Thyroid gland (tissue), 4 donors: ENCODE data around the gene ZDHHC9. TPM values are rescaled to one million over a fixed set of nuclear protein-coding genes. Genes with fewer than 3 reads are reported as not detected.

Experiments used
- DNase-seq, 2 donors: peaks; one replicate each; pipeline ENCODE4 v3.0.0-alpha.2; 2019
- H3K27ac ChIP-seq, 3 donors: fragments of 200-600 bp; sonication (generic); 1 replicate in 2 of 3; 2 replicates in 1 of 3; pipeline ENCODE4 v1.5.1; 2016 to 2019; ENCODE audit warnings: mild to moderate bottlenecking in 1 of 3, moderate library complexity in 1 of 3
- H3K27me3 ChIP-seq: fragments of 200-600 bp; sonication (generic); one replicate; pipeline ENCODE4 v1.5.1; 2019
- H3K36me3 ChIP-seq, 2 donors: fragments of 200-600 bp; sonication (generic); one replicate each; pipeline ENCODE4 v1.5.1; 2016 to 2019
- H3K4me1 ChIP-seq, 2 donors: fragments of 200-600 bp; sonication (generic); one replicate each; pipeline ENCODE4 v1.5.1; 2017 to 2019
- H3K4me3 ChIP-seq, 3 donors: fragments of 200-600 bp; sonication (generic); replicated peaks in 1 of 3; 1 replicate in 2 of 3; 2 replicates in 1 of 3; pipeline ENCODE4 v1.5.1; 2016; ENCODE audit warnings: mild to moderate bottlenecking in 1 of 3
- H3K9me3 ChIP-seq: fragments of 200-600 bp; sonication (generic); one replicate; pipeline ENCODE4 v1.5.1; 2017
- POLR2A ChIP-seq, 2 donors: fragments of 450-650 bp; IDR thresholded peaks; one replicate each; pipeline ENCODE4 v1.6.1; 2017; ENCODE audit warnings: antibody characterized with exemption in 2 of 2, mild to moderate bottlenecking in 2 of 2, moderate library complexity in 1 of 2
- WGBS, 2 donors: methylation state at CpG; one replicate each; pipeline ENCODE4 v1.1.5; 2017; 5-methylcytosine and 5-hydroxymethylcytosine counted together
- intact Hi-C: fragments of 100-400 bp; cut with DNase I; formaldehyde crosslinking; loops from one replicate; pipeline ENCODE4 v1.15.1; 2023
- total RNA-seq, 4 donors: library from RNA; depleted of rRNA; stranded (reverse); fragments of >200 nt; gene quantifications; one replicate each; pipeline ENCODE4 v1.2.3, GENCODE V29; 2016
- TF ChIP-seq, protein P1 (sequence below), 6 experiments: fragments of 200-600 bp in 3 of 6; fragments of 450-650 bp in 3 of 6; sonication (generic) in 3 of 6; IDR thresholded peaks; one replicate each; pipeline ENCODE4 v1.5.1; 2016 to 2019; ENCODE audit warnings: antibody characterized with exemption in 6 of 6, mild to moderate bottlenecking in 2 of 6, inconsistent platforms in 1 of 6, moderate library complexity in 1 of 6

ZDHHC9 gene
- total RNA-seq, 4 donors from 2014 or later, result 19.7 to 35.6 (median 25.3) TPM

DNA sequence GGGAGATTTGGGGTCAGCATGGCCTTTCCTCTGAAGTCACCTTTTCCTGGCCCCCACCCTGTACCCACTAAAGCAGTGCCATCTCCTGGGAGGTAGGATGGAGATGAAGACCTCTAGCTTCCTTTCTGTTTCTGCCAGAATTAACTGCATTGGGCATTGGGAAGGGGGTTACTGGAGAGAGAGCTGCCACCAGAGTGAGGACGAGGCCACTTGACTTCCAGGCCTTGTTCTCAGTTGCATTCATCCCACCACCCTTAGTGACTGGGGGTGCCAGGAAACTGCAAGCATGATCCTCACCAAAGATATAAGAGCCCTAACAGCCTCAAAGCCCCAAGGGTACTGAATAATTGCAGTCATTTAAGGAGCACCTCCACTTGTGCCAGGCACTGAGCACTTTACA is 48.1 kb downstream of the ZDHHC9 start:
- H3K27me3 ChIP-seq, result no peaks in the 10 kb centered on the region
- no peak overlapping the region for H3K27ac ChIP-seq
- no peak overlapping the region for H3K4me3 ChIP-seq
- no peaks in the 10 kb centered on the region for H3K4me1 ChIP-seq
- no CpG with 5 or more reads among the region's 1 CpG for WGBS, 2 donors
- no peaks in the 10 kb centered on the region for H3K36me3 ChIP-seq
- no peak for DNase-seq
- TF ChIP-seq, protein P1, sequence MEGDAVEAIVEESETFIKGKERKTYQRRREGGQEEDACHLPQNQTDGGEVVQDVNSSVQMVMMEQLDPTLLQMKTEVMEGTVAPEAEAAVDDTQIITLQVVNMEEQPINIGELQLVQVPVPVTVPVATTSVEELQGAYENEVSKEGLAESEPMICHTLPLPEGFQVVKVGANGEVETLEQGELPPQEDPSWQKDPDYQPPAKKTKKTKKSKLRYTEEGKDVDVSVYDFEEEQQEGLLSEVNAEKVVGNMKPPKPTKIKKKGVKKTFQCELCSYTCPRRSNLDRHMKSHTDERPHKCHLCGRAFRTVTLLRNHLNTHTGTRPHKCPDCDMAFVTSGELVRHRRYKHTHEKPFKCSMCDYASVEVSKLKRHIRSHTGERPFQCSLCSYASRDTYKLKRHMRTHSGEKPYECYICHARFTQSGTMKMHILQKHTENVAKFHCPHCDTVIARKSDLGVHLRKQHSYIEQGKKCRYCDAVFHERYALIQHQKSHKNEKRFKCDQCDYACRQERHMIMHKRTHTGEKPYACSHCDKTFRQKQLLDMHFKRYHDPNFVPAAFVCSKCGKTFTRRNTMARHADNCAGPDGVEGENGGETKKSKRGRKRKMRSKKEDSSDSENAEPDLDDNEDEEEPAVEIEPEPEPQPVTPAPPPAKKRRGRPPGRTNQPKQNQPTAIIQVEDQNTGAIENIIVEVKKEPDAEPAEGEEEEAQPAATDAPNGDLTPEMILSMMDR (IDR thresholded peaks at IDR 0.05), result no peak
- TF ChIP-seq POLR2A (IDR thresholded peaks at IDR 0.05), result no peak
- intact Hi-C loops, result no loop called here
- no peaks in the 10 kb centered on the region for H3K9me3 ChIP-seq

DNA sequence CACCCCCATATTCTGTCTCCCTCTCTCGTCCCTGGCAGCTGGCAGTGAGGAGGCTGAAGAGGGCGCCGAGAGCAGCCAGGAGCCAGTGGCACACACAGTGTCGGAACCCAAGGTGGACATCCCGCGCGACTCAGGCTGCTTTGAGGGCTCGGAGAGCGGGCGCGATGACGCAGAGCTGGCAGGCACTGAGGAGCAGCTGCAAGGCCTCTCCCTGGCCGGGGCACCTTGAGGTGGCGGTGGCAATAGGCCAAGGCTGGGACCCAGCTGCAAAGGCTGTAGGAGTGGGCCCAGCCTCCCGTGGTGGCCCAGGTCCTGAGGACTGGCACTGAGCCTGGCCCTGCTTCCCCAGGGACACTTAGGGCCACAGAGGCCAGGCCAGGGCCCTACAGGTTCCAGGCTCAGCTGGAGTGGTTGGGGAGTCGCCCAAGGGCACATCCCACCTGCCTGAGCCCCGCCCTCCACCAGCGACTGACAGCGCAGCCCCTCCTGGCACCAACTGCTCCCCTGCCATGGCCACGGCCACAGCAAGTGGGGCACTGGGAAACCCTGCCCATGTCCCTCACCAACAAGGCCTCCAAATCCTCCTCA is 50.0 kb downstream of the ZDHHC9 start:
- Histone ChIP-seq H3K4me3 (no peak overlapping the region), H3K27ac (no peak overlapping the region), H3K4me1 (no peaks in the 10 kb centered on the region), H3K27me3 (no peaks in the 10 kb centered on the region), H3K36me3 (no peaks in the 10 kb centered on the region), H3K9me3 (no peaks in the 10 kb centered on the region)
- intact Hi-C loops, result no loop called here
- 68% methylated on average over 14 of the region's 20 CpGs; no CpG with 5 or more reads in 1 of the 2 donors for WGBS, 2 donors
- TF ChIP-seq, protein P1 (IDR thresholded peaks at IDR 0.05), result no peak
- no peak for TF ChIP-seq POLR2A (IDR thresholded peaks at IDR 0.05)
- DNase-seq, result peak in 1 of 2 donors; percentile 8

- no peak overlapping the region for H3K27ac ChIP-seq
- no peak overlapping the region for H3K4me3 ChIP-seq
- intact Hi-C loops, result no loop called here
- H3K36me3 ChIP-seq, result no peaks in the 10 kb centered on the region
- 100% methylated on average over 3 to 5 of the region's 18 CpGs for WGBS, 2 donors
- H3K9me3 ChIP-seq, result no peaks in the 10 kb centered on the region
- no peak for DNase-seq
- no peaks in the 10 kb centered on the region for H3K27me3 ChIP-seq
- H3K4me1 ChIP-seq, result no peaks in the 10 kb centered on the region
- TF ChIP-seq POLR2A (IDR thresholded peaks at IDR 0.05), result no peak
- TF ChIP-seq, protein P1 (IDR thresholded peaks at IDR 0.05), result no peak
These were observed 50.9 kb downstream of the ZDHHC9 start for GRCh38 chrX:129792586-129793291.

GRCh38 chrX:129791961-129792570 is 51.6 kb downstream of the ZDHHC9 start:
- Histone ChIP-seq H3K36me3 (no peaks in the 10 kb centered on the region), H3K27ac (no peak overlapping the region), H3K27me3 (no peaks in the 10 kb centered on the region), H3K9me3 (no peaks in the 10 kb centered on the region), H3K4me1 (no peaks in the 10 kb centered on the region), H3K4me3 (no peak overlapping the region)
- DNase-seq, result peak; percentile 84 to 85
- no peak for TF ChIP-seq POLR2A (IDR thresholded peaks at IDR 0.05)
- TF ChIP-seq, protein P1 (IDR thresholded peaks at IDR 0.05), result no peak
- WGBS, 2 donors, result 43 to 56% methylated on average over 4 to 10 of the region's 11 CpGs
- intact Hi-C loops, result no loop called here

DNA sequence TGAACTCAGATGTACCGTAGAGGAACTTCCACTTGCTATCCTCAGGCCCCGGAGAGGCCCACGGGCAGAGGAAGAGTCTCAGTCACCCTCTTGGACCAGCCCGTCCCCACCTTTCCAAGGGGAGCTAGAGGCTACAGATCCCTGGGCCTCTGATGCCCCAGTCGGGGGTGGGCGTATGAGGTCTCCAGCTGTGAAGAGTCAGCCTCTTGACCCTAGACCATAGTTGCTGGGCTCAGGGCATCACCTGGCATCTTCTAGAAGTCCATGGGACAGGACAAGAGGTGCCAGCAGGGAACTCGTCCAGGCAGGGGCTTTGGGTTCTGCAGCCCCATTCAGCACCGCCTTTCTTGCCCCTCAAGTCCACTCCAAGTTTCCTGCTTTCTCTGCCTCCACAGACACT is 52.4 kb downstream of the ZDHHC9 start:
- 67 to 70% methylated on average over 1 to 2 of the region's 8 CpGs for WGBS, 2 donors
- no peaks in the 10 kb centered on the region for H3K9me3 ChIP-seq
- intact Hi-C loops, result no loop called here

More for the DNA sequence above, 52.4 kb downstream of the ZDHHC9 start:
- no peaks in the 10 kb centered on the region for H3K36me3 ChIP-seq
- H3K27ac ChIP-seq, result no peak overlapping the region
- DNase-seq, result no peak
- no peaks in the 10 kb centered on the region for H3K4me1 ChIP-seq
- TF ChIP-seq, protein P1 (IDR thresholded peaks at IDR 0.05), result no peak
- TF ChIP-seq POLR2A (IDR thresholded peaks at IDR 0.05), result no peak
- H3K4me3 ChIP-seq, result no peak overlapping the region
- H3K27me3 ChIP-seq, result no peaks in the 10 kb centered on the region
